SK-N-SH treated with all-trans-retinoic acid at 6 μM for 48 hours (cell line): ENCODE data around the gene JMJD8.

Source experiments
- ATAC-seq: fragments of 200-7000 bp; cut with Tn5 transposase; 3 replicates; pipeline ENCODE4 v1.9.1; 2020; ENCODE audit warnings: mild to moderate bottlenecking, moderate library complexity
- ESRRG ChIP-seq: fragments of 250-450 bp; sonication (Bioruptor Pico); IDR thresholded peaks from 2 replicates; pipeline ENCODE4 v1.6.1; 2021; ENCODE audit warnings: mild to moderate bottlenecking
- ISL1 ChIP-seq: fragments of 250-450 bp; sonication (Bioruptor Pico); IDR thresholded peaks from 2 replicates; pipeline ENCODE4 v2.1.2; 2022; ENCODE audit warnings: mild to moderate bottlenecking, moderate library complexity
- RARB ChIP-seq: fragments of 250-450 bp; sonication (Bioruptor Pico); IDR thresholded peaks from 2 replicates; pipeline ENCODE4 v1.8.0; 2021; ENCODE audit warnings: mild to moderate bottlenecking, moderate library complexity
- ZNF70 ChIP-seq: fragments of 450-650 bp; formaldehyde crosslinking; IDR thresholded peaks from 2 replicates; pipeline ENCODE4 v1.5.0; 2020; ENCODE audit warnings: mild to moderate bottlenecking, moderate library complexity
- TF ChIP-seq, protein P1 (sequence below): fragments of 250-450 bp; sonication (Bioruptor Pico); IDR thresholded peaks from 2 replicates; pipeline ENCODE4 v1.5.1; 2020; ENCODE audit warnings: low read depth, mild to moderate bottlenecking, moderate library complexity

The JMJD8 gene

DNA sequence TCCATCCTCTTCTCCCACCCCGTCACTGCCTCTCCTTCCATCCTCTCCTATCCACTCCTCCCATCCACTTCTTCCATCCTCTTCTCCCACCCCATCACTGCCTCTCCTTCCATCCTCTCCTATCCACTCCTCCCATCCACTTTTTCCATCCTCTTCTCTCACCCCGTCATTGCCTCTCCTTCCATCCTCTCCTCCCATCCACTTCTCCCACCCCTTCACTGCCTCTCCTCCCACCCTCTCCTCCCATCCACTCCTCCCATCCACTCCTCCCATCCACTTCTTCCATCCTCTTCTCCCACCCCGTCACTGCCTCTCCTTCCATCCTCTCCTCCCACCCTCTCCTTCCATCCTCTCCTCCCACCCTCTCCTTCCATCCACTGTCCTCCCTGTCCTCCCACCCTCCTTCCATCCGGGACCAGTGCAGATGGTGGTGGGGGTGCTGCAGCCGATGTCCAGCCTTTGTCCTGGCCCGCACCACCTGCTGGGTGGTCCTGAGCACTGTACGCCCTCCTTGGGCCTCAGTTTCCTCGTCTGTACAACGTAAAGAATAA, 52.3 kb downstream of the JMJD8 start:
- no peak for ATAC-seq

More for the DNA sequence above, 52.3 kb downstream of the JMJD8 start:
- TF ChIP-seq ESRRG (CRISPR knock-in tag) (no peak), RARB (CRISPR knock-in tag) (no peak), ISL1 (CRISPR knock-in tag) (no peak), ZNF70 (CRISPR knock-in tag) (no peak)
- TF ChIP-seq, protein P1, sequence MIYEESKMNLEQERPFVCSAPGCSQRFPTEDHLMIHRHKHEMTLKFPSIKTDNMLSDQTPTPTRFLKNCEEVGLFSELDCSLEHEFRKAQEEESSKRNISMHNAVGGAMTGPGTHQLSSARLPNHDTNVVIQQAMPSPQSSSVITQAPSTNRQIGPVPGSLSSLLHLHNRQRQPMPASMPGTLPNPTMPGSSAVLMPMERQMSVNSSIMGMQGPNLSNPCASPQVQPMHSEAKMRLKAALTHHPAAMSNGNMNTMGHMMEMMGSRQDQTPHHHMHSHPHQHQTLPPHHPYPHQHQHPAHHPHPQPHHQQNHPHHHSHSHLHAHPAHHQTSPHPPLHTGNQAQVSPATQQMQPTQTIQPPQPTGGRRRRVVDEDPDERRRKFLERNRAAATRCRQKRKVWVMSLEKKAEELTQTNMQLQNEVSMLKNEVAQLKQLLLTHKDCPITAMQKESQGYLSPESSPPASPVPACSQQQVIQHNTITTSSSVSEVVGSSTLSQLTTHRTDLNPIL, result no peak
